HepG2 (cell line): ENCODE results near the gene ALX3. TPM values are rescaled to one million over a fixed set of nuclear protein-coding genes. Genes with fewer than 3 reads are reported as not detected.

Source experiments
- ATAC-seq: fragments of 200-7000 bp; cut with Tn5 transposase; 3 replicates; pipeline ENCODE4 v1.9.1; 2020; ENCODE audit warnings: mild to moderate bottlenecking, moderate library complexity
- BruUV-seq: library from RNA; stranded (reverse); fragments of 400-500 nt; replicated peaks from 2 replicates; lab custom pipeline; 2021; lab: Mats Ljungman, UMichigan
- CTCF ChIA-PET: fragments of 300-600 bp; formaldehyde crosslinking; extraction: SDS; loops from one replicate; lab custom pipeline; 2021; ENCODE audit warnings: low total read pairs, inconsistent platforms, low intra/inter-chr PET ratio; lab: Yijun Ruan, JAX
- POLR2A ChIA-PET: fragments of 350-600 bp; sonication (Branson Sonifier 250); formaldehyde crosslinking; loops from one replicate; lab custom pipeline; 2020; ENCODE audit warnings: antibody characterized with exemption, inconsistent platforms; lab: Yijun Ruan, JAX
- DNase-seq: peaks from one replicate; pipeline ENCODE4 v3.0.0-alpha.2; 2015; ENCODE audit warnings: low spot score
- FAIRE-seq: peaks from 3 replicates; lab custom pipeline; 2011; peaks lifted over from hg19 to GRCh38; lab: Jason Lieb, UNC
- H2AFZ ChIP-seq: one replicate; pipeline ENCODE4 v1.6.1; 2011; ENCODE audit warnings: low read length, inconsistent platforms
- H3K27ac ChIP-seq: fragments of 300-600 bp; 3 replicates; pipeline ENCODE4 v1.8.0; 2011; ENCODE audit warnings: mixed run types, mild to moderate bottlenecking, mixed read lengths, low read length, inconsistent platforms; ENCODE audit not compliant: insufficient read depth; ENCODE audit errors: extremely low read length
- H3K27me3 ChIP-seq, 2 experiments: fragments of 200-600 bp in 1 of 2; 2 replicates in 1 of 2; 3 replicates in 1 of 2; pipeline versions ENCODE4 v1.6.0 to v1.8.0; 2011; ENCODE audit warnings: low read length in 2 of 2, mild to moderate bottlenecking in 2 of 2, moderate library complexity in 2 of 2, inconsistent platforms in 1 of 2; ENCODE audit not compliant: insufficient read depth in 2 of 2, control insufficient read depth in 1 of 2
- H3K36me3 ChIP-seq, 2 experiments: fragments of 200-600 bp in 1 of 2; replicated peaks in 1 of 2; 2 replicates in 1 of 2; 3 replicates in 1 of 2; pipeline versions ENCODE4 v1.5.1 to v1.8.0; 2011; ENCODE audit warnings: low read length in 2 of 2, inconsistent platforms in 1 of 2; ENCODE audit not compliant: insufficient read depth in 2 of 2, control insufficient read depth in 1 of 2
- H3K4me1 ChIP-seq: 2 replicates; pipeline ENCODE4 v1.5.1; 2012; ENCODE audit warnings: low read length, inconsistent platforms; ENCODE audit not compliant: insufficient read depth
- H3K4me2 ChIP-seq: 2 replicates; pipeline ENCODE4 v1.6.0; 2011; ENCODE audit warnings: low read depth, low read length, inconsistent platforms
- H3K4me3 ChIP-seq, 3 experiments: fragments of 200-600 bp in 1 of 3; sonication (generic), shearing (Covaris generic) in 1 of 3; replicated peaks in 1 of 3; 2 replicates each; pipeline ENCODE4 v1.5.1; 2011 to 2016; ENCODE audit warnings: low read length in 3 of 3, inconsistent platforms in 2 of 3, low read depth in 2 of 3, mild to moderate bottlenecking in 2 of 3, control low read depth in 1 of 3, mixed read lengths in 1 of 3; ENCODE audit not compliant: insufficient read depth in 1 of 3
- H3K79me2 ChIP-seq: one replicate; pipeline ENCODE4 v1.6.1; 2011; ENCODE audit warnings: low read length, inconsistent platforms; ENCODE audit not compliant: insufficient read depth
- H3K9ac ChIP-seq: 2 replicates; pipeline ENCODE4 v1.6.0; 2011; ENCODE audit warnings: mild to moderate bottlenecking, low read depth, low read length, inconsistent platforms; ENCODE audit not compliant: insufficient read depth
- H3K9me3 ChIP-seq: 2 replicates; pipeline ENCODE4 v1.5.1; 2012; ENCODE audit warnings: mild to moderate bottlenecking, low read length
- H4K20me1 ChIP-seq: 2 replicates; pipeline ENCODE4 v1.6.0; 2011; ENCODE audit warnings: inconsistent platforms, mild to moderate bottlenecking, low read length, moderate library complexity; ENCODE audit not compliant: insufficient read depth
- HOXA7 ChIP-seq: sonication (generic); formaldehyde crosslinking; IDR thresholded peaks from 2 replicates; pipeline ENCODE4 v1.8.1; 2022; ENCODE audit warnings: mild to moderate bottlenecking, missing genetic modification reagents, moderate library complexity
- KDM6A ChIP-seq: IDR thresholded peaks from 2 replicates; pipeline ENCODE4 v1.6.1; 2016; ENCODE audit warnings: low read depth
- NBN ChIP-seq: fragments of 450-650 bp; conservative IDR thresholded peaks from 2 replicates; pipeline ENCODE4 v1.6.1; 2017
- NFATC3 ChIP-seq: sonication (generic); formaldehyde crosslinking; IDR thresholded peaks from 2 replicates; pipeline ENCODE4 v1.5.1; 2020; ENCODE audit warnings: mild to moderate bottlenecking, missing genetic modification reagents
- NR1H2 ChIP-seq: sonication (generic); formaldehyde crosslinking; IDR thresholded peaks from 2 replicates; pipeline ENCODE4 v1.8.1; 2022; ENCODE audit warnings: low read depth, missing genetic modification reagents, borderline replicate concordance
- PHF5A ChIP-seq: IDR thresholded peaks from one replicate; pipeline ENCODE4 v1.6.1; 2018; ENCODE audit warnings: low read depth, missing genetic modification reagents; ENCODE audit not compliant: unreplicated experiment
- RELA ChIP-seq: sonication (generic); formaldehyde crosslinking; IDR thresholded peaks from 2 replicates; pipeline ENCODE4 v1.4.0; 2020; ENCODE audit warnings: missing genetic modification reagents
- SRSF1 ChIP-seq: fragments of 200-400 bp; formaldehyde crosslinking; optimal IDR thresholded peaks from 2 replicates; pipeline ENCODE3; 2017; ENCODE audit warnings: mild to moderate bottlenecking, low read depth, low read length, moderate library complexity
- SSRP1 ChIP-seq: IDR thresholded peaks from 2 replicates; pipeline ENCODE4 v1.6.1; 2016; ENCODE audit warnings: control low read depth
- ZFP37 ChIP-seq: sonication (generic); formaldehyde crosslinking; IDR thresholded peaks from 2 replicates; pipeline ENCODE4 v1.4.0; 2020; ENCODE audit warnings: missing genetic modification reagents, borderline replicate concordance
- ZKSCAN8 ChIP-seq: IDR thresholded peaks from 2 replicates; pipeline ENCODE4 v1.6.1; 2016; ENCODE audit warnings: borderline replicate concordance, missing genetic modification reagents, missing compliant biosample characterization
- ZNF205 ChIP-seq: IDR thresholded peaks from 2 replicates; pipeline ENCODE4 v1.6.1; 2018; ENCODE audit warnings: missing biosample characterization, missing genetic modification reagents
- ZNF207 ChIP-seq: fragments of 450-650 bp; IDR thresholded peaks from 2 replicates; pipeline ENCODE4 v1.6.1; 2016; ENCODE audit warnings: antibody characterized with exemption, borderline replicate concordance
- ZNF775 ChIP-seq: sonication (generic); formaldehyde crosslinking; IDR thresholded peaks from 2 replicates; pipeline ENCODE4 v1.4.0; 2020; ENCODE audit warnings: missing genetic modification reagents, mild to moderate bottlenecking, moderate library complexity, borderline replicate concordance
- WGBS: methylation state at CpG from one replicate; pipeline ENCODE4 v1.1.6; 2017; ENCODE audit warnings: low lambda C conversion rate; 5-methylcytosine and 5-hydroxymethylcytosine counted together
- in situ Hi-C: cut with HindIII; loops from 2 replicates; pipeline ENCODE4 v1.10.0; 2017; ENCODE audit warnings: low pct_unique_long_range_greater_than_20kb; ENCODE audit not compliant: extremely low pct_ligation_motif_present
- intact Hi-C: fragments of 100-400 bp; cut with micrococcal nuclease; formaldehyde crosslinking; loops from one replicate; pipeline ENCODE4 v1.10.0; 2022; ENCODE audit not compliant: unreplicated experiment
- polyA plus RNA-seq, 8 experiments: library from polyadenylated mRNA; depleted of rRNA in 3 of 8; stranded (reverse) in 7 of 8; unstranded in 1 of 8; fragments of >200 nt; fragmentation: Illumina TruSeq in 4 of 8; extraction: Trizol in 4 of 8; gene quantifications; 2 replicates each; pipeline versions ENCODE4 v1.2.1 to v1.2.3, GENCODE V29; 2011 to 2016; ENCODE audit warnings: low read depth in 4 of 8, missing spikeins in 1 of 8, mixed read lengths in 1 of 8; ENCODE audit not compliant: insufficient read depth in 1 of 8
- total RNA-seq, 5 experiments: library from RNA; depleted of rRNA; stranded (reverse); fragments of >200 nt; fragmentation: Illumina TruSeq; extraction: Trizol; gene quantifications; 2 replicates each; pipeline ENCODE4 v1.2.3, GENCODE V29; 2016; ENCODE audit warnings: low read depth in 1 of 5
- TF ChIP-seq, protein P1 (sequence below): sonication (generic); formaldehyde crosslinking; IDR thresholded peaks from 2 replicates; pipeline ENCODE4 v1.4.0; 2020; ENCODE audit warnings: missing genetic modification reagents
- TF ChIP-seq, protein P2 (sequence below): sonication (generic); formaldehyde crosslinking; IDR thresholded peaks from 2 replicates; pipeline ENCODE4 v1.8.1; 2023; ENCODE audit warnings: missing genetic modification reagents, mild to moderate bottlenecking, borderline replicate concordance
- TF ChIP-seq, protein P3 (sequence below): sonication (generic); formaldehyde crosslinking; IDR thresholded peaks from 2 replicates; pipeline ENCODE4 v1.8.1; 2023; ENCODE audit warnings: mild to moderate bottlenecking, missing genetic modification reagents

Gene ALX3
- total and polyA plus RNA-seq, 2 of the 13 experiments (the other 11 are each of a cell fraction or from before 2014, with no cell fraction given) = not detected

DNA sequence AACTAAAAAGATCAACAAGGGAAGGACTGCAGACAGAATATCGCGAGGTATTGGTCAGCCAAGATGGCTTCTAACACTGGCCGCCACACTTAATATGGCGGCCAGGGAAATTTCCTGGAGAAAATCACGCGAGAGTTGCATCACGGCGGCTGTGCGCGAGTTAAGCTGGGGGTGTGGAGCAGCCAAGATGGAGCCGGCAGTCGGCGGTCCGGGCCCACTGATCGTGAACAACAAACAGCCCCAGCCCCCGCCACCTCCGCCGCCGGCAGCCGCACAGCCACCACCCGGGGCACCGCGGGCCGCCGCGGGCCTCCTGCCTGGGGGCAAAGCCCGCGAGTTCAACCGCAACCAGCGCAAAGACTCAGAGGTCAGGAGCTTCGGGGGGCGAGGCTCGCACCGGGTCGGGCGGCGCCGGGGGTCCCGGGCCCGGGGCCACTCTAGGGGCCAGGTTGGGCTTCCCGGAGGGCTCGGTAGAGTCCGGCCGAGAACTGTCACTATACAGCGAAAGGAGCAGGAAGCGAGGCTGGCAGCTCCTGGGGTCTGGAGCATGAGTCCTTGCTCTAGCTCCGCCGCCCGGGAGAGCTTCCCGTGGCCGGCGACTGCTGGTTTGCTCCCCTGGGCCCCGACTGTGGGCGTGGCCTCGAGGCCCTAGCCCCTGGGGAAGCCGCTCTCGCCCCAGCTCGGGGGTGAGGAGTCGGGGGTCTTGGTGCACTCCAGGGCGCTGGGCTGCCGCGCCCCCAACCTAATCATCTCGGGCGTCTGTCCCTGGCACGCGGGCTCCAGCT lies 35.8 kb downstream of the ALX3 start, which contains the start of gene STRIP1 (continued):
- TF ChIP-seq, protein P1, sequence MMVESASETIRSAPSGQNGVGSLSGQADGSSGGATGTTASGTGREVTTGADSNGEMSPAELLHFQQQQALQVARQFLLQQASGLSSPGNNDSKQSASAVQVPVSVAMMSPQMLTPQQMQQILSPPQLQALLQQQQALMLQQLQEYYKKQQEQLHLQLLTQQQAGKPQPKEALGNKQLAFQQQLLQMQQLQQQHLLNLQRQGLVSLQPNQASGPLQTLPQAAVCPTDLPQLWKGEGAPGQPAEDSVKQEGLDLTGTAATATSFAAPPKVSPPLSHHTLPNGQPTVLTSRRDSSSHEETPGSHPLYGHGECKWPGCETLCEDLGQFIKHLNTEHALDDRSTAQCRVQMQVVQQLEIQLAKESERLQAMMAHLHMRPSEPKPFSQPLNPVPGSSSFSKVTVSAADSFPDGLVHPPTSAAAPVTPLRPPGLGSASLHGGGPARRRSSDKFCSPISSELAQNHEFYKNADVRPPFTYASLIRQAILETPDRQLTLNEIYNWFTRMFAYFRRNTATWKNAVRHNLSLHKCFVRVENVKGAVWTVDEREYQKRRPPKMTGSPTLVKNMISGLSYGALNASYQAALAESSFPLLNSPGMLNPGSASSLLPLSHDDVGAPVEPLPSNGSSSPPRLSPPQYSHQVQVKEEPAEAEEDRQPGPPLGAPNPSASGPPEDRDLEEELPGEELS = peak; percentile 41
- TF ChIP-seq KDM6A (CRISPR knock-in tag) = no peak
- no peak for TF ChIP-seq RELA (CRISPR knock-in tag)
- TF ChIP-seq ZFP37 (CRISPR knock-in tag) = 0 out of 2 replicates have a peak, but pooled peaks have one; percentile 39
- no peak for TF ChIP-seq ZNF775 (CRISPR knock-in tag)
- TF ChIP-seq PHF5A (CRISPR knock-in tag) = no peak

DNA sequence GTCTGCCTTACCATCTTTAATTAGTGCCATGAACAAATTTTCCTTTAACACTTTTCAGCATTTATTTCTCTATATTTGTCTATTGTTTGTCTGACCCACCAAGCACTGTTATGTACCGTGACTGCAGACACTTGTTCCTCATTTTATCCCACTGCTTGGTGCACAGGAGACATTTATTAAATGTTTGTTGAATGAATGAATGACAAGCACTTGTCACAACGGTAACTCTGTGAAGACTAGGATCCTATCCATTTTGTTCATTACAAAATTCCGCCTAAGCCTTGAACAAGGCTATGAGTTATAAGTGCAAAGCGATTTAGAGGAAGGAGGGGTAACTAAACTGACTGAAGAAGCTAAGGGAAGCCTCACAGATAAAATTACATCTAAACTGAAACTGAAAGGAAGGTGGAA lies 36.4 kb downstream of the ALX3 start:
- Histone ChIP-seq H3K9ac (peak overlapping the region; percentile 96), H4K20me1 (peaks cover 4% of the 10 kb centered on the region; the same call in 1 of the 2 replicates), H3K4me2 (peak overlapping the region; percentile 74), H3K27me3 (no peaks in the 10 kb centered on the region), H3K4me3 (peak overlapping the region; percentile 92 to 98 (median 97); a peak in 5 of 6 replicates), H3K9me3 (no peaks in the 10 kb centered on the region), H2AFZ (peak overlapping the region; percentile 95), H3K79me2 (peaks cover 25% of the 10 kb centered on the region), H3K27ac (peak overlapping the region; percentile 84), H3K36me3 (peaks cover 5 to 11% of the 10 kb centered on the region in 2 experiments; a peak in 3 of 5 replicates), H3K4me1 (peaks cover 38% of the 10 kb centered on the region)
- no peak for ATAC-seq
- CTCF ChIA-PET = no interaction called here
- in situ Hi-C loops = no loop called here
- 41% methylated on average over 4 of the region's 4 CpGs for WGBS
- no TSS peak for BruUV-seq
- no peak for FAIRE-seq
- no peak for DNase-seq
- POLR2A ChIA-PET = interaction anchor here (0.8 to 1.9 kb wide), 9 partner anchors 9 to 417 kb away, joined by 3 to 18 read pairs (median 3); partner anchors contain the start of genes AHCYL1 and RBM15
- intact Hi-C loops = no loop called here
- TF ChIP-seq SRSF1 (no peak), NFATC3 (CRISPR knock-in tag) (no peak), ZNF207 (no peak), HOXA7 (no peak), SSRP1 (CRISPR knock-in tag) (0 out of 2 replicates have a peak, but pooled peaks have one; percentile 46), NR1H2 (CRISPR knock-in tag) (no peak), ZNF205 (CRISPR knock-in tag) (no peak), ZKSCAN8 (0 out of 2 replicates have a peak, but pooled peaks have one; percentile 16), NBN (no peak)
- TF ChIP-seq, protein P2, sequence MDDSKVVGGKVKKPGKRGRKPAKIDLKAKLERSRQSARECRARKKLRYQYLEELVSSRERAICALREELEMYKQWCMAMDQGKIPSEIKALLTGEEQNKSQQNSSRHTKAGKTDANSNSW = no peak
- TF ChIP-seq, protein P3, sequence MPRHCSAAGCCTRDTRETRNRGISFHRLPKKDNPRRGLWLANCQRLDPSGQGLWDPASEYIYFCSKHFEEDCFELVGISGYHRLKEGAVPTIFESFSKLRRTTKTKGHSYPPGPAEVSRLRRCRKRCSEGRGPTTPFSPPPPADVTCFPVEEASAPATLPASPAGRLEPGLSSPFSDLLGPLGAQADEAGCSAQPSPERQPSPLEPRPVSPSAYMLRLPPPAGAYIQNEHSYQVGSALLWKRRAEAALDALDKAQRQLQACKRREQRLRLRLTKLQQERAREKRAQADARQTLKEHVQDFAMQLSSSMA (CRISPR knock-in tag) = 0 out of 2 replicates have a peak, but pooled peaks have one; percentile 38
